GM19372 (cell line): ENCODE measurements around the gene TFRC.
A peak's percentile ranks its signal among the peaks of the same experiment; 100 is the strongest.
"Not testable (repeated sequence)": the region's sequence is repeated elsewhere in the genome, so short reads cannot be mapped to it uniquely, and the experiment has no call there.

Experiments used
- ATAC-seq: cut with Tn5 transposase; IDR thresholded peaks from one replicate; pipeline ENCODE4 v1.9.1; 2021; ENCODE audit warnings: mild to moderate bottlenecking, low read depth, moderate library complexity; ENCODE audit not compliant: unreplicated experiment

The TFRC gene

GRCh38 chr3:196081834-196082618 is at the start of gene TFRC:
TFRC (minus strand) TSS chr3:196082090; CDS start chr3:196077099, 4,991 bp downstream.
- ATAC-seq = peak; percentile 80

GRCh38 chr3:196128172-196128843 is 46.4 kb upstream of the TFRC start:
- no peak for ATAC-seq

- no peak for ATAC-seq
These were observed 45.6 kb upstream of the TFRC start for GRCh38 chr3:196127308-196128040.

- no peak for ATAC-seq
These were observed 42.7 kb upstream of the TFRC start for GRCh38 chr3:196124608-196125007.

GRCh38 chr3:196122688-196123046 is 40.8 kb upstream of the TFRC start:
- ATAC-seq = no peak

GRCh38 chr3:196122021-196122687 is 40.3 kb upstream of the TFRC start:
- no peak for ATAC-seq

GRCh38 chr3:196121066-196121465 is 39.2 kb upstream of the TFRC start:
- no peak for ATAC-seq

- no peak for ATAC-seq
These were observed 38.5 kb upstream of the TFRC start for GRCh38 chr3:196120291-196120951.

- no peak for ATAC-seq
These were observed 35.9 kb upstream of the TFRC start for GRCh38 chr3:196117809-196118208.

GRCh38 chr3:196115678-196116083 is 33.8 kb upstream of the TFRC start:
- ATAC-seq = no peak

- no peak for ATAC-seq
These were observed 30.1 kb upstream of the TFRC start for GRCh38 chr3:196111939-196112386.

- ATAC-seq = no peak
These were observed 26.3 kb upstream of the TFRC start for GRCh38 chr3:196108075-196108743.

GRCh38 chr3:196104707-196105106 is 22.8 kb upstream of the TFRC start:
- not testable (repeated sequence) for ATAC-seq

GRCh38 chr3:196098365-196098980 is 16.6 kb upstream of the TFRC start:
- not testable (repeated sequence) for ATAC-seq

GRCh38 chr3:196097373-196098154 is 15.7 kb upstream of the TFRC start:
- ATAC-seq = no peak

- ATAC-seq = peak; percentile 77
These were observed 14.6 kb upstream of the TFRC start for GRCh38 chr3:196096382-196096953.

GRCh38 chr3:196093317-196094111 is 11.6 kb upstream of the TFRC start:
- no peak for ATAC-seq
